Esophagus muscularis mucosa (tissue), 4 donors: ENCODE results near the gene BTG2. TPM values are rescaled to one million over a fixed set of nuclear protein-coding genes. Genes with fewer than 3 reads are reported as not detected.
A peak's percentile ranks its signal among the peaks of the same experiment; 100 is the strongest.

Experiments used
- DNase-seq: peaks from one replicate; pipeline ENCODE4 v3.0.0-alpha.2; 2017; ENCODE audit errors: extremely low spot score
- H3K27ac ChIP-seq, 4 donors: fragments of 200-600 bp; sonication (generic); replicated peaks in 1 of 4; 1 replicate in 3 of 4; 2 replicates in 1 of 4; pipeline ENCODE4 v1.5.1; 2016 to 2019; ENCODE audit warnings: mild to moderate bottlenecking in 1 of 4
- H3K27me3 ChIP-seq, 4 donors: fragments of 200-600 bp; sonication (generic); one replicate each; pipeline versions ENCODE4 v1.5.1 to v1.6.0; 2016 to 2019
- H3K36me3 ChIP-seq, 4 donors: fragments of 200-600 bp; sonication (generic); one replicate each; pipeline ENCODE4 v1.5.1; 2016 to 2019
- H3K4me1 ChIP-seq, 4 donors: fragments of 200-600 bp; sonication (generic); one replicate each; pipeline ENCODE4 v1.5.1; 2016 to 2019
- H3K4me3 ChIP-seq, 4 donors: fragments of 200-600 bp; sonication (generic); 1 replicate in 2 of 4; 2 replicates in 2 of 4; pipeline ENCODE4 v1.5.1; 2016 to 2019; ENCODE audit warnings: mild to moderate bottlenecking in 4 of 4, moderate library complexity in 1 of 4
- H3K9me3 ChIP-seq, 4 donors: fragments of 200-600 bp; sonication (generic); 1 replicate in 3 of 4; 2 replicates in 1 of 4; pipeline ENCODE4 v1.5.1; 2016 to 2019
- CTCF ChIP-seq, 3 experiments: fragments of 200-600 bp in 2 of 3; fragments of 450-650 bp in 1 of 3; sonication (generic) in 2 of 3; IDR thresholded peaks; one replicate each; pipeline ENCODE4 v1.5.1; 2017 to 2019; ENCODE audit warnings: antibody characterized with exemption in 3 of 3, mild to moderate bottlenecking in 2 of 3, moderate library complexity in 1 of 3
- EP300 ChIP-seq: sonication (generic); formaldehyde crosslinking; IDR thresholded peaks from one replicate; pipeline ENCODE4 v1.6.1; 2017; ENCODE audit warnings: antibody characterized with exemption
- POLR2A ChIP-seq: fragments of 450-650 bp; IDR thresholded peaks from one replicate; pipeline ENCODE4 v1.6.1; 2017; ENCODE audit warnings: antibody characterized with exemption, moderate library complexity, mild to moderate bottlenecking, low read depth
- POLR2AphosphoS5 ChIP-seq, 2 donors: sonication (generic); formaldehyde crosslinking; IDR thresholded peaks; one replicate each; pipeline ENCODE4 v1.6.1; 2017; ENCODE audit warnings: antibody characterized with exemption in 2 of 2
- WGBS: methylation state at CpG from one replicate; pipeline ENCODE4 v1.1.5; 2018; 5-methylcytosine and 5-hydroxymethylcytosine counted together
- intact Hi-C: fragments of 100-400 bp; cut with DNase I; formaldehyde crosslinking; loops from one replicate; pipeline ENCODE4 v1.15.1; 2023
- total RNA-seq, 4 donors: library from RNA; depleted of rRNA; stranded (reverse); fragments of >200 nt; gene quantifications; one replicate each; pipeline versions ENCODE4 v1.1.0 to v1.2.1, GENCODE V29; 2016

The BTG2 gene
- total RNA-seq, 4 donors from 2014 or later = 67.7 to 656 (median 159) TPM

DNA sequence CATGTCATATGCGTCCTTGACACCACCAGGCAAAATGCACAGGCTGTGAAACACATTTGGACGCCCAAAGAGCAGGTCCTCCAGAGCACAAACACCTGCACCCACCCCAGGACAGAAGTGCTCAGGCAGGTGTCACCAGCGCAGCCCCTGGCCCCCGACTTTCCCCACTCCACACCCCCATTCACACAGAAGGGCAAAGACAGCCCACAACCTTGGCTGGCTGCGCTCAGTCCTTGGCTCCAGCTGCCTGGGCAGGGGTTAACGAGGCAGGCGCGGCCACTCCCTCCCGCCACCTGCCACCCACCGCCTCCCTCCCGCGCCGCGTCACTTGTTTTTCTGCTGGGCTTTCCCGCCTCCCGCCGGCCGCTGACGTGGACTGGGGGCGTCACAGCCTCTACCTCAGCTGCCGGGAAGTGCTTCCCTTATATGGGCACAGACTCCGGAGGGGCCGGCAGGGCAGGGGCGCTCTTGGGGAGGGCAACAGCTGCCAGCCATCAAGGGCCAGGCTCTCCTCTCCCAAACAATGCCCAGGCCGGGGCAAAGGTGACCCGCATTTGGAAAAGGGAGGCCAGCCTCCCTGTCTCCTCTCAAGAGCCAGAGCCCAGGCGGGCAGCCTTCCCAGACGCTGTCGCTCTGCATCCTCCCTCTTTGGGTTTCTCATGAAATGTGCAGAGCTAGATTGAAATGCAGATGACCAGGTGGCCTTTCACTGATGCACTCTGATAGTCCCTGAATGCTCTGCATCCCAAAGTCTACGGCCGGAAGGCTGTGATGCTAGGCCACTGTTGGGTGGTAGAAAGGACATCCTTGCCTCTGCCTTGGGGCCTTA is 14.8 kb upstream of the BTG2 start:
- H3K9me3 ChIP-seq = no peaks in the 10 kb centered on the region
- H3K27ac ChIP-seq = peak overlapping the region; percentile 88 to 97 (median 91)
- H3K4me3 ChIP-seq = peak overlapping the region; percentile 39 to 51 (median 44)
- TF ChIP-seq POLR2A (peak; percentile 61), EP300 (peak; percentile 98), POLR2AphosphoS5 (IDR thresholded peaks at IDR 0.05) (peak; percentile 97 to 98), CTCF (IDR thresholded peaks at IDR 0.05) (no peak)
- 34% methylated on average over 11 of the region's 31 CpGs for WGBS
- no peaks in the 10 kb centered on the region for H3K36me3 ChIP-seq
- DNase-seq = peak; percentile 100
- intact Hi-C loops = no loop called here
- no peaks in the 10 kb centered on the region for H3K27me3 ChIP-seq
- peaks cover 53 to 64% (median 60%) of the 10 kb centered on the region in 4 donors for H3K4me1 ChIP-seq

DNA sequence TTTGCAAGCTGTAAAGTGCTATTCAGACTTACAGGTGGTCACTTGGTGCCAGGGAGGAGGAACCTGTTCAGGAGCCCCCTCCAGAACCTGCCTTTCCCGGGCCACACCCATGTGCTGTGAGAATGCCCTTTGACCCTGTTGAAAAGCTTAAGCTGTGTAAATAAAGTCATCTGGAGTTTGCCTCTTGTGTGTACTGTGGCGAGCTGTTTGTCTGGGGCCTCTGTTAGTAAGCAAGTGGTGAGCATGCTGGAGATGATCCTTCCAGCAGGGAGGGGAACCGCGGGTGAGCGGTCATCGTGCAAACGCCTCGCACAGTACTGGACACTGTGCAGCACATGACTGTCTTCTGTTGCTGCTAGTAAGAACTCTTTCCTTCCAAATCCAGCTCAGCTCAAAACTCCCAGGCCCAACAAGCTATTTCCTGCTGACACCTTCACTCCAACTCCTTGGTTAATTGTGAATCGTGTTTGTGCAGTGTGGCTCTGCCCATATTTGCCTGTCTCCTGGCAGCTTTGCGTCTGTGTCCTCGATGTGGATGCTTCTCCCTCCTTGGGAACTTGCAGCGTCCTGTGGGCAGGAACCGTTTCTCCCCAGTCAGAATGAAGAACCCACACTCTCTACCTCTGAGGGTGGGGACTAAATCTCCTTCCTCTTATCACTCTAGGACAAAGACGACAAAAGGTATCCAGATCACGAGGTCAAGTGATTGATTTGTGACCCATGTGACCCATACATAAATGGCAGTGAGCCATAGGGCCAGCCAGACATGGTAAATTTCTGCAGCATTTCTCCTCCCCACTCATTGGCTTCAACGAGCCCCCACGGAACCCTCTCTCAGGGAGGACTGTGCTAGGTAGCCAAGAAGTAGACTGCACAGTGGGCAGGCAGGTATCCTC is 13.9 kb upstream of the BTG2 start:
- 77% methylated on average over 17 of the region's 17 CpGs for WGBS
- TF ChIP-seq POLR2AphosphoS5 (IDR thresholded peaks at IDR 0.05) (peak in 1 of 2 donors; percentile 19), EP300 (no peak)
- intact Hi-C loops = no loop called here
- Histone ChIP-seq H3K36me3 (no peaks in the 10 kb centered on the region), H3K4me3 (peak overlapping the region in 1 of 4 donors; percentile 51), H3K27me3 (no peaks in the 10 kb centered on the region), H3K4me1 (peaks cover 49 to 55% (median 52%) of the 10 kb centered on the region in 4 donors), H3K9me3 (no peaks in the 10 kb centered on the region), H3K27ac (peak overlapping the region; percentile 88 to 97 (median 91))
- no peak for DNase-seq

DNA sequence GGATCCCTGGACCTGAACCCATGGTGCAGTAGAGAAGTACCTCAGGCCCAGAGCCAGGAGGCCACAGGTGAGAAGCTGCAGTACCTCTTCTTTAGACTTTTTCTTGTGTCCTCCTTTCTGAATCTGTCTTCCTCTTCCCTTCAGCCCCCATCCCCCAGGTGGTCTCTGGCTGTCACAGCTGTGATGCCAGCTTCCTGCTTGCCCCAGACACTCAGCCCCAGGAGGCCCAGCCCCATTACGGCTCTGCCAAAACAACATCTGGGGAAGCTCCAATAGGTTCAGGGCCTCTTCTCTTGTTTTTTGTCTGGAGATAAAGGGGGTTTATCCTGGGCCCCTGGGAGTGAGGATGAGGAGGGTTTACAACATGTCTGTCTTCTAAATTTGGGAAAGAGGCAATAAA is 9.5 kb upstream of the BTG2 start:
- H3K36me3 ChIP-seq = no peaks in the 10 kb centered on the region
- no peak for DNase-seq
- H3K27me3 ChIP-seq = no peaks in the 10 kb centered on the region
- TF ChIP-seq EP300 (no peak), CTCF (IDR thresholded peaks at IDR 0.05) (no peak), POLR2A (no peak), POLR2AphosphoS5 (IDR thresholded peaks at IDR 0.05) (no peak)
- intact Hi-C loops = no loop called here
- no peak overlapping the region for H3K4me3 ChIP-seq
- H3K27ac ChIP-seq = no peak overlapping the region
- WGBS = 80% methylated on average over 1 of the region's 1 CpG
- peaks cover 8 to 12% (median 11%) of the 10 kb centered on the region in 4 donors for H3K4me1 ChIP-seq
- no peaks in the 10 kb centered on the region for H3K9me3 ChIP-seq

GRCh38 chr1:203296460-203297073 is 8.8 kb upstream of the BTG2 start:
- H3K27ac ChIP-seq = no peak overlapping the region

More at GRCh38 chr1:203296460-203297073, 8.8 kb upstream of the BTG2 start:
- TF ChIP-seq EP300 (no peak), POLR2A (no peak), POLR2AphosphoS5 (IDR thresholded peaks at IDR 0.05) (no peak), CTCF (IDR thresholded peaks at IDR 0.05) (no peak)
- intact Hi-C loops = no loop called here
- Histone ChIP-seq H3K4me1 (peaks cover under 1 to 4% (median 4%) of the 10 kb centered on the region in 4 donors), H3K36me3 (no peaks in the 10 kb centered on the region), H3K9me3 (no peaks in the 10 kb centered on the region), H3K4me3 (no peak overlapping the region), H3K27me3 (no peaks in the 10 kb centered on the region)
- no peak for DNase-seq
- WGBS = 84% methylated on average over 4 of the region's 7 CpGs
